Progenitor cell of endocrine pancreas (in vitro differentiated cells): ENCODE results near the gene NDUFC2. TPM values are rescaled to one million over a fixed set of nuclear protein-coding genes. Genes with fewer than 3 reads are reported as not detected.

Source experiments
- DNase-seq: peaks from one replicate; pipeline ENCODE4 v3.0.0; 2021; ENCODE audit warnings: low spot score; ENCODE audit not compliant: unreplicated experiment
- H3K27ac Mint-ChIP-seq: 2 replicates; pipeline ENCODE4 v1.8.0; 2021; ENCODE audit warnings: mild to moderate bottlenecking, moderate library complexity, mixed read lengths
- H3K27me3 Mint-ChIP-seq: 2 replicates; pipeline ENCODE4 v1.8.0; 2021; ENCODE audit warnings: mixed read lengths
- H3K36me3 Mint-ChIP-seq: 2 replicates; pipeline ENCODE4 v1.8.0; 2022; ENCODE audit warnings: mixed read lengths; ENCODE audit not compliant: insufficient read depth
- H3K4me1 Mint-ChIP-seq: 2 replicates; pipeline ENCODE4 v1.8.0; 2021; ENCODE audit warnings: low read depth, mixed read lengths
- H3K4me3 Mint-ChIP-seq: 2 replicates; pipeline ENCODE4 v1.8.0; 2021; ENCODE audit warnings: low read depth, mild to moderate bottlenecking, moderate library complexity, mixed read lengths
- H3K9me3 Mint-ChIP-seq: 2 replicates; pipeline ENCODE4 v1.8.0; 2021; ENCODE audit warnings: low read depth, mixed read lengths
- CTCF ChIP-seq: fragments of 200-600 bp; sonication (generic); IDR thresholded peaks from one replicate; pipeline ENCODE4 v1.5.0; 2021; ENCODE audit warnings: antibody characterized with exemption, mild to moderate bottlenecking; ENCODE audit not compliant: unreplicated experiment
- total RNA-seq: library from RNA; stranded (reverse); gene quantifications from 2 replicates; pipeline ENCODE4 v1.2.1, GENCODE V29; 2021

NDUFC2 gene
- total RNA-seq, 1 donor from 2014 or later, result 177 TPM

GRCh38 chr11:78020246-78020645, 59.4 kb downstream of the NDUFC2 start:
- Mint-ChIP-seq H3K27ac (peak overlapping the region; percentile 87), H3K4me3 (no peak overlapping the region), H3K27me3 (no peaks in the 10 kb centered on the region), H3K36me3 (peaks cover 8% of the 10 kb centered on the region), H3K9me3 (no peaks in the 10 kb centered on the region), H3K4me1 (peaks cover 27% of the 10 kb centered on the region)
- no peak for TF ChIP-seq CTCF
- DNase-seq, result no peak

GRCh38 chr11:78019808-78020207, 59.9 kb downstream of the NDUFC2 start:
- no peak for DNase-seq
- H3K27ac Mint-ChIP-seq, result peak overlapping the region; percentile 87
- TF ChIP-seq CTCF, result no peak

More at GRCh38 chr11:78019808-78020207, 59.9 kb downstream of the NDUFC2 start:
- Mint-ChIP-seq H3K36me3 (peaks cover 10% of the 10 kb centered on the region), H3K9me3 (no peaks in the 10 kb centered on the region), H3K4me3 (no peak overlapping the region), H3K27me3 (no peaks in the 10 kb centered on the region), H3K4me1 (peaks cover 27% of the 10 kb centered on the region)

Other genes with a start within 250 kb of the NDUFC2 start
- 46.3 and 52.5 TPM in 2 replicates for gene INTS4, start 85.2 kb downstream of the NDUFC2 start, total RNA-seq
- gene KCTD14, start 56.6 kb downstream of the NDUFC2 start, total RNA-seq, result 5.4 and 8.9 TPM in 2 replicates
- gene THRSP, start 16.0 kb downstream of the NDUFC2 start, total RNA-seq, result not detected in 2 replicates
- 60.4 and 61.0 TPM in 2 replicates for gene ALG8, start 59.8 kb upstream of the NDUFC2 start, total RNA-seq
- gene KCTD21, start 108.8 kb upstream of the NDUFC2 start, total RNA-seq, result 7.4 and 10.1 TPM in 2 replicates
- 14.7 and 16.5 TPM in 2 replicates for gene USP35, start 109.1 kb upstream of the NDUFC2 start, total RNA-seq